Stimulated activated CD8-positive, alpha-beta memory T cell treated with anti-CD3 and anti-CD28 coated beads, Interleukin-12 subunit alpha, Interleukin-12 subunit beta, amount 100 ng/mL, for 1 hour (primary cell): ENCODE results near the gene MPG.
"Not testable (repeated sequence)": the region's sequence is repeated elsewhere in the genome, so short reads cannot be mapped to it uniquely, and the experiment has no call there.

Source experiments
- DNase-seq: peaks from one replicate; pipeline ENCODE4 v3.0.0-alpha.2; 2020; ENCODE audit warnings: low read depth

MPG gene, protein sequence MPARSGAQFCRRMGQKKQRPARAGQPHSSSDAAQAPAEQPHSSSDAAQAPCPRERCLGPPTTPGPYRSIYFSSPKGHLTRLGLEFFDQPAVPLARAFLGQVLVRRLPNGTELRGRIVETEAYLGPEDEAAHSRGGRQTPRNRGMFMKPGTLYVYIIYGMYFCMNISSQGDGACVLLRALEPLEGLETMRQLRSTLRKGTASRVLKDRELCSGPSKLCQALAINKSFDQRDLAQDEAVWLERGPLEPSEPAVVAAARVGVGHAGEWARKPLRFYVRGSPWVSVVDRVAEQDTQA

DNA sequence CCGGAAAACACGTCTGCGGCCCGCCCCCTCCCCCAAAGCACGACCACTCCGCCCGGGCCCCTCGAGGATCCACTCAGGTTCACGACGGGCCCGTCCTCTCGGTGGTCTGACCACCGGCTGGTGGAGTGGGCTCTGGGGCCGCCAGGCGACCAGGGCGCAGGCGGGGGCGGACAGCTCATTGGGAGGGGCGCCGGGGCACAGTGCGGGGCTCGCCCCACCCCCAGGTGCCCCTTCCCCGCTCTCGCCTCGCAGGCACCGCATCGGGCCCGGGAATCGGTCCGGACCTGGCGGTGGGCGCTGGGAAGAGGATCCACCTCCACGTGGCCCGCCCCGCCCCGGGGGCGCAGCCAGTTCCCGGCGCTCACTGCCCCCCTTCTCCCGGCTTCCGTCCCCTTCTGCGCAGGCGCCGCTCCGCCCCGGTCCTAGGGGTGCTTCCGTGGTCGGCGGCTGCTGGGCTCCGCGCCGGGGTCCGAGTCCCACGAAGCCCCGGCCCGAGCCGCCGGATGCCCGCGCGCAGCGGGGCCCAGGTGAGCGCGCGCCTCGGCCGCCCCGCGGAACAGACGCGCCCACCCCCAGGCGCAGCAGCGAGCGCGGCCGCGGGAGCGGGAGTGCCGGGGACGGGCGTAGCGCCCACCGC lies at the start of gene MPG:
MPG (plus strand) TSS at position 419 of the 637 bp plus-strand sequence; CDS start at position 504, 85 bp downstream.
- peak; percentile 72 for DNase-seq

DNA sequence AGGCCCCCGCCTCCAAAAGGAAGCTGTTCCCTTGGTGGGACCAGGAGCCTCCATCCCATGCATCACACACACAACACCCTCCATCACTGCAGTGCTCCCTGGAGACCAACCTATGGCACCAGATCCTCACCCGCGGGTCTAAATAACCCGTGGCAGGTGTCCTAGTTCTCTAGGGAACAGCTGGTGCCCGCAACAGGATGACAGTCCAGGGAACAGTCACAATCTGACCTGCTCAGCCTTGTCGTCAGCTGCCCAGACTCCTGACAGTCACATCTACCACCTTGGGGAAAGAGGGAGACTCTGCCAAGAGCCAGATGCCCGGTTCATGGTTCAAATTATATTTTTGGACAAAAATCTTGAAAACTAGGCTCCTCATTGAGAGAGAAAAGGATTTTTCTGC lies 47.4 kb upstream of the MPG start:
- not testable (repeated sequence) for DNase-seq

DNA sequence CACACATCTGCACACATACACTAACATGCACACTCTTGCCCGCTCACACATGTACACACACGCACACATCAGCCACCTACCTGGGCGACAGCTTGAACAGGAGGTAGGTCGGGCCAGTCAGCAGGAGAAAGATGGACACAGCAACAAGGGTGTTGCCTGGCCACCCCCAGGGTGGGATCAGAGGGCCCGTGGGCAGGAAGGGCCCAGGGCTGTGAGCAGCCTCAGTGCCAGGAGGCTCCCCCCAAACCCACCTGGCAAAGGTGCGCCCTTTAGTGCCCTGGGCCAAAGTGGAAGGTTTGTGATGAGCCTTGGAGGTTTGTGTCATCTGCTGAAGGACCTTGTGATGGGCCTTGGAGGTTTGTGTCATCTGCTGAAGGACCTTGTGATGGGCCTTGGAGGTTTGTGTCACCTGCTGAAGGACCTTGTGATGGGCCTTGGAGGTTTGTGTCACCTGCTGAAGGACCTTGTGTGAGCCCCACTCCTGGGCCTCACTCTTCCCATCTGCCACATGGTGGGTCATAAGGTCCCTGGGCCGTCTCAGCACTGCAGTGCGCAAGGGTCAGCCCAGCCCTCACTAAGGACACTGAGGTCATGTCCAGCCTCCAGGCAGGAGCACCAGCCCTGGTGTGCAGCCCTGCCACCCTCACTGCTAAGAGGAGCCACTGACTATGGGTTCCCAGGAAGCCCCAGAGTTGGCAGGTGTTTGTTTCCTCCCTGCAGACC lies 44.7 kb upstream of the MPG start:
- DNase-seq = not testable (repeated sequence)

DNA sequence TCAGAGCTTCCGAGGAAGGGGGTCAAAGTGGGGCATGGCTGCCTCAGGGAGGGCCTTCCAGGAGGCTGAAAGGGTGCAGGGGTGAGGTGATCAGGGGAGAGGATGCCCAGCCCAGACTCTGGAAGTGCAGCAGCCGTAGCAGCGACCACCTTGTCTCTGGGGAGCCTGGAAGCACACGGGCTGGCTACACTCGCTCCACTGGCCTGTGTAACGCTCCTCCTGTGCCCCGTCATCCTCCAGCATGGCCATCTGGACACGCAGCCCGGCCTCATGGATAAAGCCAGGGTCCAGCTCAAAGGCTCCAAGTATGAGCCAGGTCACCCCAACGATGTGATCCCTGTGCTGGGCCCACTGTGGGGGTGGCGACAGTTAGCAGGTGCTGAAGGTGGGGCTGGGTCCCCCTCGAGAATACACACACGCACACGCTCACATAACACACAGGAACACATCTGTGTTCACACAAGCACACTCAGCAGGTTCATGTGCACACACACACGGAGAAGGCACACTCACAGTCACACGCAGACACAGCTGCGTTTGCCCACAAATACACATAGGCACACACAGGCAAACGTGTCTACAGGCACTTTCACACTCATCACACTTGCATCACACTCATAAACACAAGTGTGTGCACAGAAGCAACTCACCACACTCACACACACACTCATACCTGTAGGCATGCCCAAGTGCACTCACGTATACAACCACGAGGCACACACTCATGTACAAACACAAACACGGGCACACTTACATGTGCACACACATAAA lies 44.0 kb upstream of the MPG start:
- no peak for DNase-seq

DNA sequence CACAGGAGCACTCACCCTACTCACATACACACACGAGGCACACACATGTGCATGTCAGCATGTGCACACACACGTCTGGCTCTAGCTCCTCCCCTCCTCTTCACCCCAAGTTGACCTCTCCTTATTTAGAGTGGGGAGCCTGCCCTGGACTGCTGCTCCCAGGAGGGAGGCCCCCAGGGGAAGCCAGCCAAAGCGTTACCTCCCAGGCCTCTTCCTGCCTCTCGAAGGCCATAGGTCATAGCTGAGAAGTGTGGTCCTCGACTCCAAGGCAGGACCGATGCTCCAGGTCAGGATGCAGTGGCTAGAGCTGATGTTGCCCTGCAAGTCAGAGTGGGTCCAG lies 43.4 kb upstream of the MPG start:
- DNase-seq = no peak

DNA sequence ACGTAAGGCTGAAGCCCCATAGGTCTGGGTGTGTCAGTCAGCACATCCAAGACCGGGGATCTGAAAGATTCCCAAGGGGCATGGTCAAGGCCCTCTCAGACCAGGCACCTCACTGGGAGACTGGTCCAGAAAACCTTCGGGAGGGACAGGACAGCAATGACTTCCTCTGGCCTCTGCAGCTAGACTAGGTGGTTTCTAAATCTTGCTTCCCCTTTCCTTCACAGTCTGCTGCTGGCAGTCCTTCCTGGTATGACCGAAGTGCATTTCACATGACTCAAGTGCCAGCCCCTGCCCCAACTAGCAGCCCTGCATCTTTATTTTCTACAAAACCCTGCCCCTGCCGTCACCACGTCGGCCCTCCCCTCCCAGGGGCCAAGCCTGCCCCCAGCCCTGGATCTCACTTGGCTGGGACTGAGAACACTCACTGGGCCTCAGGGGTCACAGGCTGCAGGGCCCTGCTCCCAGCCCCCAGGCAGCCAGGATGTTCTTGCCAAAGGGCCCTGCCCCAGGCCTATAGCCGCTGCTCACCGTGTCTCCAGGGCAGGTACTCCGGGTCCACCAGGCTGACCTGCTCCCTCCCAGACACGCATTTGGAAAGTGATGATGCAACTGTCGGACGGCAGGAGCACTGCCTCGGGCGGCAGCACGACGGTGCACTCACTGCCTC lies 42.9 kb upstream of the MPG start:
- no peak for DNase-seq

DNA sequence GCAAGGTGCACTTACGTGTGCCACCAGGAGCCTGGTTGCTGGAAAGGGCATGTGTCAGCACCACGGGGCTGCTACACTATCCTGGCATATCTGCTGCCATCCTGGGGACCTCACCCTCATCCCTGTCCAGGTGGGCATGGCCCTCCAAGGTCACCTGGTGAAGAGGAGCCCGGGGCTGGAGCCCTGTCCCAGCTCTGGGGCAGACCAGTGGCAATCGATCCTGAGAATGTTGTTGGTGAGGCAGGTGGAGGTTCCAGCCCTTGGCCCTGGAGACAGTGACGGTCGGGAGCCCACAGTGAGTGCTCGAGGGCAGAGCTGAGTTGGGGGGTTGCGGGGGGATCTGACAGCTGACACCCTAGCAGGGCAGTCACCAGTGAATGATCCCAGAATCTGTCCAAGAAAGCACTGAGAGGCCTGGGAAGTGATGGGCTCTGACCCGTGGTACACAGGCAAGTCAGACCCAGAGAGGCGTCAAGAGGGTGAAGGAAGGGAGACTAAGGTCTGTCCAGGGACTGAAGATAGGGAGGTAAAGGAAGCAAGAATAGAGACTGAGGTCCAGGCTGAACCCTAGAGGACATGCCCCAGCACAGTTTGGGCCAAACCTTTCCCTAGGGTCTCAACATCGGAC lies 42.2 kb upstream of the MPG start:
- no peak for DNase-seq

DNA sequence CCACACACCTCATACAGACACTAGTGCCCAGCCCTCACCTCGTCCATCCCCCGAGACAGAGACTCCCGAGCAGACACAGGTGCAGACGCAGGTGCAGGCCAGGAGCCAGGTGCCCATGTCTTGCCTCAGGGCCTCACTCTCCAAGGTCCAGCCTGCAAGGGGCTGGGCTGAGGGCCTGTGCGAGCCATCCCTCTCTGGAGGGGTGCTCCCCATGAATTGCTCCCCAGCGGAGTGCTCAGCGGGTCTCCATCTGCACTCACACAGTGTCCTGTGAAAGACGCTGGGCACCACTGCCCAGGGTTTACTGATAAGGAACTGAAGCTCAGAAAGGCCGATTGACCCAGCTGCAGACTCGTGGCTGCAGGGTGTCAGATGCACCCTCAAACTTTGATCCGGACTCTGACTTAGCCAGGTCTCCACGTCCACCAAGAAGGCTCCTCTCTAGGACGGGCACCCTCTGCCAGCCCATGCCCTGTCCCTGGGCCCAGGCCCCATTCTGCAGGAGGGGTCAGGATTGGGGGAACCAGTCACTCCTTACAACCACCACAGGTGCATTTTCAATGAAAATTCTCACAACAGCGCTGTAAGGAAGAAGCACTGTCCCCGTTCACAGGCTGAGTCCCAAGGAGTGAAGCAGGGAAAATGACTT lies 41.6 kb upstream of the MPG start:
- DNase-seq = no peak

DNA sequence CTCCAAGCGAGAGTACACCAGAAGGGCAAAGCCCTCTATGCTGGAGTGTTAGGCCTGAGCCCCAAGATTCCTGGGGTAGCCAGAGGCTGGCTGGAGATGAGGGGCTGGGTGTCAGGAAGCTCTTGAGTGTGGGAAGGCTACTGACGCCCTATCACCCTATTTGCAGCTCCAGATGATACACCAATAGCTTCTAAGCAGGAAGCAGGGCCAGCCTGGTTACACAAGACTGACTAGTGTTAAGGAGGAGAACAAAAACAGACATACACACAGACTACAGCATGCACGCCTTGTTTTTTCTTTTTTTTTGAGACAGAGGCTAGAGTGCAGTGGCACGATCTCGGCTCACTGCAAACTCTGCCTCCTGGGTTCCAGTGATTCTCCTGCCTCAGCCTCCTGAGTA lies 40.5 kb upstream of the MPG start:
- no peak for DNase-seq

DNA sequence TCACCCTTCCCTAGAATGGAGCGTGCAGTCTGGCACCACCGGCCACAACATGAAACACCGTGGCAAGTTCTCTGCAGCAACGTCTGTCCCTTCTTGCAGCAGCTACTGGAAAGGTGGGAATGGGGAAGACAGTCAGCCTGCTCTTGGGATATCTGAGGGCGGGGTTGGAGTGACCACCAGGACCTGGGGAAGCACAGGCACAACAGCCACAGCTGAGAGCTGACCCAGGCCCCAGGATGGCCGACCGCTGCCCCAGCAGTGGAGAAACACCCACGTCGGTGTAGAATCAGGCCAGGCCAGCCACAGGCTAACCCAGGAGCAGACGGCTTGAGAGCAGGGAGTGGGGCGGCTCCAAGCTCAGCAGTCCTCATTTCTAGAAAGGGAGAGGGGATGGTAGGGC lies 39.8 kb upstream of the MPG start:
- not testable (repeated sequence) for DNase-seq

DNA sequence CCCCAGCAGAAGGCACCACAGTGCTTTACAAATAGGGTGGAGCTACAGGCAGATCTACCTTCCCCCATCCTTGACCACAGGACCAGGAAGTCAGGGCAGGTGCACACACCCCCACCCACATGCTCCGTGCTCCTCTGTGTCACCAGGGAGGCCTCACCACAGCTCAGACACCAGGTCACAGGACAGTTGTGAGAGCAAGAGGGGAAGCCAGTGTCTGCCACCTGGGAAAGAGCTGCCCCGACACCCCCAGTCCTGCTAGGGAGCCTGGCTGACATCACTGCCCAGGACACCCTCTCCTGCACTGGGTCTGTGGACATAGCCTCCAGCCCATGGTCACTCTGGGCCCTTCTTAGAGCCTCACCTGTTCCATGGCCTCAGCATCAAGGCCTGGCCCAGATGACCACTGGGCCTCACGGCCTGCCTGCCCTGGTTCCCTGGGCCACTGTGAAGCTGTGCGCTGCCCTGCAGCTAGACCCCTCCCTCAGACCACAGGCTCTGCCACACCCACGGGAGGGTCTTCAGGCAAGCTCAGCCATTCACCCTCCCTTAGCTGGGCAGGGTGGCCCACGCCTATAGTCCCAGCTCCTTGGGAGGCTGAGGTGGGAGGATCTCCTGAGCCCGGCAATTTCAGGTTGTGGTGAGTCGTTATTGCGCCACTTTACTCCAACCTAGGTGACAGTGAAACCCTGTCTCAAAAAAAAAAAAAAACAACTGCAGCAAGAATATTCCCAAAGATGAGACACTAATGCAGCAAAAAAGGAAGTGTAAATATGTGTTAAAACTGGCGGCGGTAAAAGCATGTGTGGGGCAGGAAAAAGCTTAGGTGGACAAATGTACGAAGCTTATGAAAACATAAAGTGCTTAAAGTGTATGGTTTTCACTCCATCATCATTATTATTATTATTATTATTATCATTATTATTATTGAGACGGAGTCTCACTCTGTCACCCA lies 38.8 kb upstream of the MPG start:
- peak; percentile 29 for DNase-seq

DNA sequence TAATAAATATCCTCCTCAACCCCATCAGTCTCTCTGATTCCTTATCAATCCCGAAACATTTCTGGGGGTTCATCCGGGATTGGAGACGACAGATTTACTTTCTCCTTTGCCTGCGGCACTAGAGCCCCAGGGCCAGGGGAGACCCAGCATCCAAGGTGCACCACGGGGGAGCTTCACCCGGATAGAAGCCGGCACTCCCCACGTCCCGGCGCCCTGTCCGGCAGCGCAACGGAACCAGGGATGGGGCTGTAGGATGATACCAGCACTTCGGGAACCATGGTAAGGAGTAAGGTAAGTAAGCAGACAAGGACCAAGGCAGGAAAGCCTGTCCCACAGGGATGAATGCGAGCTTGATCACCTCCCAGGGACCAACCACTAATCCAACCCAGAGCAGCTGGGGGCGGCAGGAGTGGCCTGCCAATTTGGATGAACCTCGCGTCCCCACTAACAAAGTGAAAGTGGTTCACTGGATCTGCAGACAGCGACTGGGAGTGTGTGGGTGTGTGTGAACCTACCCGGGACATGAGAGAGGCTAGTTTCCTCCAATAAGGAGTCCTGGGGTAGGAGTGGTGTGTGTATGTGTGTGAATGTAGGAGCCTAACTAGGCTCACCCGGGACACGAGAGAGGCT lies 36.5 kb upstream of the MPG start:
- DNase-seq = no peak

DNA sequence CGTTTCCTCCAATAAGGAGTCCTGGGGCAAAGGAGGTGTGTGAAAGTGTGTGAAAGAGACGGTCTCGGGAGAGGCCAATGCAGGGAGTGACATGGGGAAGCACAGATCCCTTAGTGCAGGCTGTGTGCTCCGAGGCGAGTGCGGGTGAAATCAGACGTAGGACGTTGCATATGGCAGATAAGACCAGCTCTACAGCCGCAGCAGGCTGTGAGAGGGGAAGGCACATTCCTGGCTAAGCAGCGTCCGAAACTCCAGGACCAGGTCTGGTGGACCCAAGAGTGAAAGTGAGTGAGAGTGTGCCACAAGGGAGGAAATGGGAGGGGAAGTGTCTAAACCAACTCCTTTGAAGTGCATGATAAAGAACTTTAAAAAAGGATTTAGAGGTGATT lies 36.0 kb upstream of the MPG start:
- no peak for DNase-seq

DNA sequence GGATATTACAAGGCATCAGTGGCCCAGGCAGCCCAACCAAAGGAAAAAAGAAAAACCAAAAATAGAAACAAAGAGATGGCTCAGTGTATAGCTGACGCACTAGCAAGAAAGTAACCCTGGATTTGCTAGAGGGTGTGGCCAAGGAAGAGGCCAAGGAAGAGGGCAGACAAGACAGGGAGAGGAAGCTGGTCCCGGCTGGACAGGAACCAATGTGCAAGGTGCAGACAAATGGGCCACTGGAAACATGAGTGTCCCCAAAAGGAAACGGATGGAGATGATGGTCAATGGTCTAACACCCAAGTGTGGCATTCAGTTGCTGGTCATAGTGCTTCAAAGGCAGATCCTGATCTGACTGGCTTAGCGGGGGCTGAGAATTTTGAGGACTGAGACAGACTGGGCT lies 35.3 kb upstream of the MPG start:
- no peak for DNase-seq

DNA sequence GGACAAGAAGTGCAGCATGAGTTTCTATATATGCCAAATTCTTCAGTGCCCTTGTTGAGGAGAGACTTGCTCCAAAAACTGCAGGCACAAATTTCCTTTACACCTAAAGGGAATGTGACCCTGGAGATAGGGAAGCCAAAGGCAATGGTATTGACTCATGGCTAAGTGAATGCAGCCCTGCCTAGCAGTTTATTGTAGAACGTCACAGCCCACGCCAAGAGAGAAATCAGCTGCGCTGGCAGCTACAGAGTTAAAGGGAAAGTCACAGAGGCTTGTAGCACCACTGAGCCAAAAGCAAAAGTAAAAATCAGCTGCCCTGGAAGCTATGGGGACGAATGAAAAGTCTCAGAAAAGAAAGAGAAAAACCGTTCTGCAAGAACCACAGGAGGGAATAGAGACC lies 34.7 kb upstream of the MPG start:
- no peak for DNase-seq

DNA sequence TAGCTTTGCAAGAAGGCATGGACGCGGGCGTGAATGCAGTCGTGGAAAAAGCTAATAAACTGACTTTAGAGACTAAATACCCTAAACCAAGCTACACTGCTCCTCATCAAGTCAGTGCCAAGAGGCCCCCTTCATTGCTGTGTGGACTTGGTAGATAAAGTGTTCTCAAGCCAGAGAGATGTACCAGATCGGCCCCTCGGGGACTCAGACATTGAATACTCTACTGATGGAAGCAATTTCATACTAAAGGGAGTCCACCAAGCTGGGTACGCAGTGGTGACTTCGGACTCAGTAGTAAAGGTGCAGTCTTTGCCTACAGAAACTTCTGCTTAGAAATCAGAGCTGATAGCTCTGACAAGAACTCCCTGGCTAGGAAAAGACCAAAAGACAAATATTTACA lies 33.4 kb upstream of the MPG start:
- DNase-seq = no peak

DNA sequence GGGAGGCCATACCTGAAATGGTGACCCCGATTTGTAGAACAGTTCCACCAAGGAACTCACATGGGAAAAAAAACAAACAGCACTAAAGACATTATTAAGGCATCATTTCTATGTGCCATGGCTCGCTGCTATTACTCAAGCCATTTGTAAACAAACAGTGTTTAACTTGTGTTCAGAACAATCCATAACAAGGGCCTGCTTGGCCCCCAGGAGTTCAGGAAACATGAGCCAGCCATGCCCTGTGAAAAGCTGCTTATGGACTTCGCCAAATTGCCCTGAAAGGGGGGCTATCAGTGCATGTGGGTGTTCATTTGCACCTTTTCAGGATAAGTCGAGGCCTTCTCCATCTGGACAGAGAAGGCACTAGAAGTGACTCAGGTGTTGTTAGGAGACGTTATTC lies 32.6 kb upstream of the MPG start:
- no peak for DNase-seq

DNA sequence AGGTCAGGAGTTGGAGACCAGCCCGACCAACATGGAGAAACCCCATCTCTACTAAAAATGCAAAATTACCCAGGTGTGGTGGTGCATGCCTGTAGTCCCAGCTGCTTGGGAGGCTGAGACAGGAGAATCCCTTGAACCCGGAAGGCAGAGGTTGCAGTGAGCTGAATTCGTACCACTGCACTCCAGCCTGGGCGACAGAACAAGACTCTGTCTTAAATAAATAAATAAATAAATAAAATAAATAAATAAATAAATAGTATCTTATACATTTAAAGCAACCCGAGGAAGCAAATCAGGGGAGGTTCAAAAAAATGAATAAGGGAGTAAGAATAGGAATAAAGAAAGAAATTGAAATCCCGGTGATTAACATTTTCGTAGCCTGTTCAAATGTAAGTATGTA lies 31.5 kb upstream of the MPG start:
- not testable (repeated sequence) for DNase-seq

DNA sequence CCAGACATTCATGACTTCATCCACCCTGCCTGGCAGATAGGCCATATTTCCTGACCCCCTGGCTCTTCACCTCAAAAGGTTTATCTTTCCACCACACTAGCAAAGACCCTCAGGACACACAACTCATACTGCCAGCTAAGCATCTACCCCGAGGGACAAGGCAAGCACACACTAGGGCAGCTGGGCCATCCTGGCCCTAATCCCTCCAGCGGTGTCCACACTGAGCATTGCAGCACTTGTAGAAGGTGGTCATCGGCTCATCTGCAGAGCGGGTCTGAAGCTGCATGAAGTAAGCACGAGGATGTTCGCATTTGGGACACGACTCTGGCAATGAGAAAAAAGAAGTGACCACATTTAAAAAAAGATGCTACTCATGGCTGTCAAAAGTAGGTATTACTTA lies 30.8 kb upstream of the MPG start:
- no peak for DNase-seq
